ENCODE measurements around the gene NGDN. TPM values are rescaled to one million over a fixed set of nuclear protein-coding genes. Genes with fewer than 3 reads are reported as not detected.

NGDN gene
- total RNA-seq, 3 donors from 2014 or later (not counting 1 experiment from before 2014, with no cell fraction given): 110 to 136 (median 126) TPM

GRCh38 chr14:23468704-23469126, 788 bp upstream of the NGDN start:
- Histone ChIP-seq H3K4me3 (ENCODE audit: low read length) (peak overlapping the region; percentile 92), H3K27me3 (ENCODE audit: control insufficient read depth, insufficient read depth, low read length) (peaks cover 2% of the 10 kb centered on the region), H3K27ac (ENCODE audit: low read length) (peak overlapping the region; percentile 90), H3K9me3 (ENCODE audit: control insufficient read depth, insufficient read depth, low read length) (no peaks in the 10 kb centered on the region), H3K4me1 (ENCODE audit: control insufficient read depth, insufficient read depth, low read length) (peaks cover 13% of the 10 kb centered on the region), H3K36me3 (ENCODE audit: control insufficient read depth, insufficient read depth, low read length) (peaks cover 13% of the 10 kb centered on the region)
- Mint-ChIP-seq H3K27ac (no peak overlapping the region), H3K36me3 (no peaks in the 10 kb centered on the region), H3K4me3 (no peak overlapping the region), H3K27me3 (ENCODE audit: low read depth in 2 of 2) (peaks cover 3 to 5% of the 10 kb centered on the region in 2 donors), H3K4me1 (peaks cover 0 to 5% of the 10 kb centered on the region in 2 donors), H3K9me3 (no peaks in the 10 kb centered on the region)
- intact Hi-C loops (cut with micrococcal nuclease): loop anchor here (1.0 kb wide), 3 partner anchors 83 to 167 kb away; partner anchors contain the start of genes PABPN1 and ZFHX2
- DNase-seq (no peak), ATAC-seq (no peak)
- 91% methylated on average over 15 of the region's 15 CpGs for WGBS (ENCODE audit: insufficient coverage)
- no peak for TF ChIP-seq CTCF (IDR thresholded peaks at IDR 0.05)

DNA sequence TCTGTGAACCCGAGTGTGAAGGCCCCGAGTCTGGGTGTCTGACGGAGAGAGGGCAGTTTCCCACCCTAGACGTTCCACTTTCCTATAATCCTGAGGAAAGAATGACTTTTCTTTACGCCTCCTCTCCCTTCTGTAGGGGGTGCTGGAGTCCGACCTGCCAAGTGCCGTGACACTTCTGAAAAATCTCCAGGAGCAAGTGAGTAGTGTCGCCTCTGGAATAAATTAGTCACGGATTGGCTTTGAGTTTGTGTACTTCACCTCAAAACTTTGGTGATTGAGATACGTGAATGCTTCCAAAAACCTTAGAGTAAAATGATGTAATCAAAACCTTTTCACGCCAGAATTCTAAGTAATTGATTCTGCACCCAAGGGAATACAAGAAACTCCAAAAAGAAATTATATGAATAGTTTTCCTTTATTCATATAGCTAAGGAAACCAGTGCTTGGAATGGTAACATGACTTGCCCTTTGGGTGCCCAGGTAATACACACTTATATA, 452 bp downstream of the NGDN start:
- intact Hi-C loops (cut with micrococcal nuclease): loop anchor here (1.0 kb wide), 3 partner anchors 81 to 169 kb away; partner anchors contain the start of genes PABPN1 and ZFHX2
- no peak overlapping the region for H3K4me3 Mint-ChIP-seq
- H3K36me3 Mint-ChIP-seq: peaks cover 6% of the 10 kb centered on the region
- H3K4me1 Mint-ChIP-seq: peaks cover 0 to 5% of the 10 kb centered on the region in 2 donors
- Histone ChIP-seq H3K4me1 (ENCODE audit: control insufficient read depth, insufficient read depth, low read length) (peaks cover 13% of the 10 kb centered on the region), H3K9me3 (ENCODE audit: control insufficient read depth, insufficient read depth, low read length) (no peaks in the 10 kb centered on the region), H3K27me3 (ENCODE audit: control insufficient read depth, insufficient read depth, low read length) (no peaks in the 10 kb centered on the region), H3K4me3 (ENCODE audit: low read length) (peak overlapping the region; percentile 92), H3K27ac (ENCODE audit: low read length) (peak overlapping the region; percentile 90), H3K36me3 (ENCODE audit: control insufficient read depth, insufficient read depth, low read length) (peaks cover 24% of the 10 kb centered on the region)
- no peak for DNase-seq
- peaks cover 3 to 5% of the 10 kb centered on the region in 2 donors for H3K27me3 Mint-ChIP-seq (ENCODE audit: low read depth in 2 of 2)
- TF ChIP-seq CTCF (IDR thresholded peaks at IDR 0.05): no peak
- H3K9me3 Mint-ChIP-seq: no peaks in the 10 kb centered on the region
- 6% methylated on average over 9 of the region's 11 CpGs for WGBS (ENCODE audit: insufficient coverage)
- ATAC-seq: peak; percentile 4 to 11 (median 5)
- no peak overlapping the region for H3K27ac Mint-ChIP-seq

- H3K27ac ChIP-seq (ENCODE audit: low read length): no peak overlapping the region
- Mint-ChIP-seq H3K4me1 (peaks cover 0 to 5% of the 10 kb centered on the region in 2 donors), H3K4me3 (peak overlapping the region; percentile 9), H3K9me3 (no peaks in the 10 kb centered on the region), H3K27ac (no peak overlapping the region), H3K27me3 (ENCODE audit: low read depth in 2 of 2) (peaks cover 3 to 5% of the 10 kb centered on the region in 2 donors), H3K36me3 (peaks cover 15% of the 10 kb centered on the region)
- H3K4me1 ChIP-seq (ENCODE audit: control insufficient read depth, insufficient read depth, low read length): peaks cover 13% of the 10 kb centered on the region
- H3K36me3 ChIP-seq (ENCODE audit: control insufficient read depth, insufficient read depth, low read length): peaks cover 34% of the 10 kb centered on the region
- DNase-seq (no peak), ATAC-seq (no peak)
- no peak for TF ChIP-seq CTCF (IDR thresholded peaks at IDR 0.05)
- H3K27me3 ChIP-seq (ENCODE audit: control insufficient read depth, insufficient read depth, low read length): no peaks in the 10 kb centered on the region
- 89% methylated on average over 1 of the region's 1 CpG for WGBS (ENCODE audit: insufficient coverage)
- H3K4me3 ChIP-seq (ENCODE audit: low read length): no peak overlapping the region
- intact Hi-C loops (cut with micrococcal nuclease): no loop called here
- no peaks in the 10 kb centered on the region for H3K9me3 ChIP-seq (ENCODE audit: control insufficient read depth, insufficient read depth, low read length)
These were observed 1.4 kb downstream of the NGDN start for GRCh38 chr14:23470947-23471346.
